ENCODE results near the gene MYO9B.
A peak's percentile ranks its signal among the peaks of the same experiment; 100 is the strongest.

MYO9B gene

DNA sequence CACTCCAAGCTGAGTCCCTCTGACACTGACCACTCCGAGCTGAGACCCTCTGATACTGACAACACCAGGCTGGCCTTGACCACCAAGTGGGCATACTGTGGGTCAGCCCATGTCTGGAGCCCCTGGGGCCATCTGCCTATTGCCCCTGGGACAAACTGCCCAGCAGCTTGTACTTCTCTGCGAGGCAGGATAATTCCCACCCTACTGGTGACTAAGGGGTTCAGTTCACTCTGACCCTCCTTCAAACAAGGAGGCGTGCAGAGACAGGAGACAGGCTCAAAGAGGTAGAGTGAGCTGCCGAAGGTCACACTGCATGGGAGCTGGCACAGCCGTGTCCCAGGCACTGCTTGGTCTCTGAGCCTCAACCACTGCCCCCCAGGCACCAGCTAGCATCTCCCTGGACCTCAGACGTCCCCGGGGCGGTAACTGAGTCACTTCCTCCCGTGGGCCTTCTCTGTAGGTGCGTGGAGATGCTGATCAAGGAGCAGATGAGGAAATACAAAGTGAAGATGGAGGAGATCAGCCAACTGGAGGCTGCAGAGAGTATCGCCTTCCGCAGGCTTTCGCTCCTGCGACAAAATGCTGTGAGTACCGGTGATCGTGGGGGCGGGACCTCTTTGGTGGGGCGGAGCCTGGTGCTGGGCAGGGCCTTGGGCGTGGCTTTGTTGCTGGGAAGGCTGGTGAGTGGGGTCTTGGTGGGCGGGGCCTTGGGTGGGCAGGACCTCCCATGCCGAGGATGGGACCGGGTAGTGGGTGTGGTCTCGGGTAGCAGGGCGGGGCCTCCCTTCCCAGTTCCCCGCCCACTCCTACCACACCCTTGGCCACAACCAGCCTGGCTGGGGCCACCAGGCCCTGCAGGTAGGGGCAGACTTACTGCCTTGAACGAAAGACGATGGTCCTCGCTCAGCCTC is 133.8 kb downstream of the MYO9B start:
- peak; percentile 75 for FAIRE-seq
- DNase-seq (ENCODE audit: insufficient read length, low spot score): peak; percentile 61

DNA sequence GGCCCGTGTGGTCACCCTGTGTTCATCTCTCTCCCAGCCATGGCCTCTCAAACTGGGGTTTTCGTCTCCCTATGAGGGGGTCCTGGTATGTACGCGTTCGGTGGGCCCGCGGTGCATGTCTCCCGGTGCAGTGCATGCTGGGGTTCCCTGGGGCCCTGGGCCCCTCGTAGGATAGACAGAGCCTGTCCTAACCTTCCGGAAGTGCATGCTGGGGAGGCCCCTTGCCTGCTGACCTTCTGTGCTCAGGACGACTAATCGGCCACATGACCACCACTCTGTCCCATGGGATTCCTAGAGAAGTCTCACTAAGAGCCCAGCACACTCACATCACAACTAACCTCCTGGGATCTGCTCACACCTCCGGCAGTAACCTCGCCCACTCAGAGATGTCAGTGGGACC is 134.7 kb downstream of the MYO9B start:
- FAIRE-seq (no peak), DNase-seq (ENCODE audit: insufficient read length, low spot score) (no peak)

DNA sequence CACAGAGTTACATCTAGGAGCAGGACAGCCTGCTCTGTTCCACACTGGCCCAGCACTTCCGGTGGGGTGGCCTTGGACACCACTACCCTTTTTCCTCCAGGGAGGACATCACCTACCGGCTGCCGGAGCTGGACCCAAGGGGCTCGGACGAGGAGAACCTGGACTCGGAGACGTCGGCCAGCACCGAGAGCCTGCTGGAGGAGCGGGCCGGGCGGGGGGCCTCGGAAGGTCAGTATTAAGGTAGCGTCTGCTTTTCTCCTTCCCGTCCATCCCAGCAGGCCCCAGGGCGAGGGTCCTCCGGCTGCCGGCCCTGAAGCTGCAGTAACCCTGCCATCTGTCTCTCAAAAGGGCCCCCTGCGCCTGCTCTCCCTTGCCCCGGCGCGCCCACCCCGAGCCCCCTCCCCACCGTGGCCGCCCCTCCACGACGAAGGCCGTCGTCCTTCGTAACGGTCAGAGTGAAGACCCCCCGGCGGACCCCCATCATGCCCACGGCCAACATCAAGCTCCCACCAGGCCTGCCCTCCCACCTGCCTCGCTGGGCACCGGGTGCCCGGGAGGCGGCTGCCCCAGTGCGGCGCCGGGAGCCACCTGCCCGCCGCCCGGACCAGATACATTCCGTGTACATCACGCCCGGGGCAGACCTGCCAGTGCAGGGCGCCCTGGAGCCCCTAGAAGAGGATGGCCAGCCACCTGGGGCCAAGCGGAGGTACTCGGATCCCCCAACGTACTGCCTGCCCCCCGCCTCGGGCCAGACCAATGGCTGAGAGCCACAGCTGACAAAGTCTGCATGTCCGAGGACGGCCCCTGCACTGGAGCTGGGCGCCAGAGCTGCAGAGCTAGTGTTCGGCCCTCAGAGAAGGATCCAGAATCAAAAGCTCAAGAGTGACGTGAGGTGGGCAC is 136.2 kb downstream of the MYO9B start:
- FAIRE-seq: no peak
- DNase-seq (ENCODE audit: insufficient read length, low spot score): no peak

DNA sequence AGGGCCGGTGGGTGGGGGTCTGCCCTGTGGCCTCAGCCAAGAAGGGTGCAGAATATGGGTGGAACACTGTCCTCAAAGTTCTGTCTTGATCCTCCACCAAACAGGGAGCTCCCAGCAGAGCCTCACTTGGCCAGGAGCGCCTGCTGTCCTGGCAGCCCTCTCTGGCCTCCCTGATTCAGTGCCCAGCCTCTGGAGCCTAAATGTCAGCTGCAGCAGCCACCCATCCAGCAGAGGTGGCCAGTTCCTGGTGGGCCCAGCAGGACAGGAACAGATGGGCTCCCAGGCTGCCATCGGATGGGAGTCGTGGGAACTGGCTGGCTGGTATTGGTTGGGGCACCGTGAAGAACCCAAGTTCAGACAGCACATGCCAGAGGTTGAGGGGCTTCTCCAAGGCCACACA is 137.8 kb downstream of the MYO9B start:
- DNase-seq (ENCODE audit: insufficient read length, low spot score) (no peak), FAIRE-seq (no peak)

DNA sequence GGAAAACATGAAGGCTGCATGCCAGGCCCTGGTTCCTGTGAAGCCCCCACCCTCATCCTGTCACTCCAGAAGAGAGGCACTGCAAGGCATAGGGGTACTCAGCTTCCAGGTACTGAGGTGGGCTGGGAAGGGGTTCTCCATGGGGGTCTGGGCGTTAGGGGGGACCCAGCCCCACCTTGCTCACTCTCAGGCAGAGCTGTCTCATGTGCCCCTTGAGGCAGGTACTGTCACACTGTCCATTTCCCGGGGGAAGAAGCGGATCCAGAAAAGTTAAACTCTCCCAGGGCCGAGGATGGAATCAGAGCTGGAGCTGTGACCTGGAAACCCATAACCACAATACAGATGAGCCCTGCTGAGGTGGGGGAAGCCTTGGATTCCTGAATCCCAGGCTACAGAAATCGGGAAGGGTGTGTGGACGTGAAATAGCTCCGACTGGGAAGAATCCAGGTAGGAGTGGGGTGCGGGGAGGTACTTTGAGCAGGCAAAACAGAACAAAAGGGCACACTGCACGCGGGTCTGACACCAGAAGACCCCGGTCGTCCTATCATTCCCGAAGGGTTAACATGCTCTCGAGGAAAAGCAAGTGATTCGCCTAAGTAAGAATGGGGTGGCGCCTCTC is 139.0 kb downstream of the MYO9B start:
- FAIRE-seq (no peak), DNase-seq (ENCODE audit: insufficient read length, low spot score) (no peak)

DNA sequence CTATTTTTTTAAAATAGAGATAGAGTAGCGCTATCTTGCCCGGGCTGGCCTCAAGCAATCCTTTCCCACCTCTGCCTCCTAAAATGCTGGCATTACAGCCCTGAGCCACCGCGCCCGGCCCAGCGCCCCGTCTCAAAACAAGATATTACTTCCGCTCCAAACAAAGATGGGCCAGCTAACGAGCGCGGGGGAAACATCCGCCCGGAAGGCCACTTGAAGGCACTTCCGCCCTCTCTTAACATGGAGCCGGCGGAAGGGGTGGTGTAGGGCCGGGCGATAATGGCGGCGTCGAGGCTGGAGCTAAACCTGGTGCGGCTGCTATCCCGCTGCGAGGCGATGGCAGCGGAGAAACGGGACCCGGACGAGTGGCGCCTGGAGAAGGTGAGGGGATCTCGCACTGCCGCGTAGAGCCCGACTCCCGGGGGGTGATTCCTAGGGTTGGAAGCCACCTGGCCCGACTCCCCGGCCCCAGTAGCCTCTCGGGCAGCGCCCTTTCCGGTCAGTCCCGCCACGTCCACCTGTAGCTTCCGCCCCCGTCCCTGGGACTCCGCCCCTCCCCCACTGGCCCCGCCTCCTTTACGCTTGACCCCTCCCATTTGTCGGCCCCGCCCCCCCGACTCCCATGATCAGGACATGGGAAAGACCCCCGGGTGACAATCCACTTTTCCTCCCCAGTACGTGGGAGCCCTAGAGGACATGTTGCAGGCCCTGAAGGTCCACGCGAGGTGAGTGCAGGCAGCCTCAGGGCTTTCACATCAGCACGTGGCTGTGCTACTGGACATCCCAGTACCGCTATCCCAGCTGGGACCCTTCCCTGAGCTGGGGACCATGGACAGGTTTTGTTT is 139.8 kb downstream of the MYO9B start, which contains the start of gene USE1:
Gene USE1, plus strand, starts transcription at position 231 of the 845 bp plus-strand sequence. Its CDS starts 49 bp downstream, at position 280.
- peak; percentile 97 for FAIRE-seq
- DNase-seq (ENCODE audit: insufficient read length, low spot score): peak; percentile 96

DNA sequence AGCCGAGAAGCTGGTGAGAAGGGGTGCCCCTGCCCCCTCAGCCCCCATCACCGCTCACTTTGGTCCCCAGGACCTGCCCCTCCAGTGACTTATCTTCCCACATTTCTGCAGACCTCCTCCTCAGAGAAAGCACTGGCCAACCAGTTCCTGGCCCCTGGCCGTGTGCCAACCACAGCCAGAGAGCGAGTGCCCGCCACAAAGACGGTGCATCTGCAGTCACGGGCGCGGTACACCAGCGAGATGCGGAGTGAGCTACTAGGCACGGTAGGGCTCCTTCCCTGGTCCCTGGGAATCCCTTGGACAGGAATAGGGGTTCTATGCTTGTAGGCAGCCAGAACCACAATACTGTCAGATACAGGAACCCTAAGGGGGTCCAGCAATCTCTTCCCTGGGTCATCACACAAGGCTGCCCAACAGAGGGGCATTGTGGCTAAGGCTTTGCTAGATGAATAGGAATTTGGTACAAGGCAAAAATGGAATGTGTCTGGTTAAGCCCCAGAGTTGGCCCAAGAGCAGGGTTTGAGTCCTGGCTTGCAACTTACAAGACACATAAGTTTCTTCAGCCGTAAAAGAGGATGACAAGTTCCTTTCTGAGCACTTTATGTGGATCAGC is 140.6 kb downstream of the MYO9B start:
- no peak for DNase-seq (ENCODE audit: insufficient read length, low spot score)

DNA sequence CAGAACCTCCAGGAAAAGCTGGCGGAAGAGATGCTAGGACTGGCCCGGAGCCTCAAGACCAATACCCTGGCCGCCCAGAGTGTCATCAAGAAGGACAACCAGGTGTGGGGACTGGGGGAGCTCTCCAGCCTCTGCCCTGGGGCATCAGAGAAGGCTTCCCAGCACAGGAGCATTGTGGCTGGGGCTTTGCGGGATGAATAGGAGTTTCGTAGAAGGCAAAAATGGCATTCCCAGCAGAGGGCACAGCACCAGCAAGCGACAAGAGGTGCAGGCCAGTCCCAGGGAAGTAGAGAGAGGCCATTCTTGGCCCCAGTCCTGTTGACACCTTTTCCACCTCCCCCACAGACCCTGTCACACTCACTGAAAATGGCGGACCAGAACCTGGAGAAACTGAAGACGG is 143.7 kb downstream of the MYO9B start:
- FAIRE-seq (no peak), DNase-seq (ENCODE audit: insufficient read length, low spot score) (no peak)

More for the DNA sequence above, 140.6 kb downstream of the MYO9B start:
- no peak for FAIRE-seq

DNA sequence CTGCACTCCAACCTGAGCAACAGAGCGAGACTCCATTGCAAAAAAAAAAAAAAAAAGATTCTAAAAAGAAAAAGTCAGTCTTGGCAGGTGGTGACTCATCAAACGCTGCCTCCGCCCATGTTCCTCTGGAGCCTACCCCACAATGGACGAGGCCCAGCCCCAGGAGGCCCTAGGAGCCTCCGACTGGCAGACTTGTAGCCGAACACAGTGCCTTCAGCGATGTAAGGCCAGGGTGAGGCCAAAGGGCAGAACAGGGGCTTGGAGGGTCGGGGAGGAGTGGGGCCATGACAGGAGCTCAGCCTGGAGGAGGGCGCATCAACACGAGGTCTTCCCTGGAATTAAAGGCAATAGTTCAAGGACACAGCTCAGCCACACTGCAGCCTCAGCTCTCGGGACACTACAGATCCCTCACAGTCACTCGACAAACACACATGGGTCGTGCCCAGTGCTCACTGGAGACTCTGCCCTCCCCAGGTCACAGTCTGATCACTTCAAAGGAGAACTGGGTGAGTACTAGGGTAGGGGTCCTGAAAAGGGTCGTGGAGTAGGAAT is 144.7 kb downstream of the MYO9B start:
- FAIRE-seq (no peak), DNase-seq (ENCODE audit: insufficient read length, low spot score) (no peak)

DNA sequence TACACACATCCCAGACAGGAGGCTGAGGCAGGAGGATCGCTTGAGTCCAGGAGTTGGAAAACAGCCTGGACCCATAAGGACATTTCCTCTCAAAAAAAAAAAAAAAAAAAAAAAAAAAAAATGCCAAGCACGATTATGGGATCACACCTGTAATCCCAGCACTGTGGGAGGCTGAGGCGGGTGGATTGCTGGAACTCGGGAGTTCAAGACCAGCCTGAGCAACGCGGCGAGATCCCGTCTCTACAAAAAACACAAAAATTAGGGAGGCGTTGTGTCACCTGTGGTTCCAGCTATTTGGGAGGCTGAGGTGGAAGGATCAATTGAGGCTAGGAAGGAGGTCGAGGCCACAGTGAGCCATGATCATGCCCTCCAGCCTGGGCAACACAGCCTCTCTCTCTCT is 149.5 kb downstream of the MYO9B start:
- DNase-seq (ENCODE audit: insufficient read length, low spot score): no peak
- no peak for FAIRE-seq

DNA sequence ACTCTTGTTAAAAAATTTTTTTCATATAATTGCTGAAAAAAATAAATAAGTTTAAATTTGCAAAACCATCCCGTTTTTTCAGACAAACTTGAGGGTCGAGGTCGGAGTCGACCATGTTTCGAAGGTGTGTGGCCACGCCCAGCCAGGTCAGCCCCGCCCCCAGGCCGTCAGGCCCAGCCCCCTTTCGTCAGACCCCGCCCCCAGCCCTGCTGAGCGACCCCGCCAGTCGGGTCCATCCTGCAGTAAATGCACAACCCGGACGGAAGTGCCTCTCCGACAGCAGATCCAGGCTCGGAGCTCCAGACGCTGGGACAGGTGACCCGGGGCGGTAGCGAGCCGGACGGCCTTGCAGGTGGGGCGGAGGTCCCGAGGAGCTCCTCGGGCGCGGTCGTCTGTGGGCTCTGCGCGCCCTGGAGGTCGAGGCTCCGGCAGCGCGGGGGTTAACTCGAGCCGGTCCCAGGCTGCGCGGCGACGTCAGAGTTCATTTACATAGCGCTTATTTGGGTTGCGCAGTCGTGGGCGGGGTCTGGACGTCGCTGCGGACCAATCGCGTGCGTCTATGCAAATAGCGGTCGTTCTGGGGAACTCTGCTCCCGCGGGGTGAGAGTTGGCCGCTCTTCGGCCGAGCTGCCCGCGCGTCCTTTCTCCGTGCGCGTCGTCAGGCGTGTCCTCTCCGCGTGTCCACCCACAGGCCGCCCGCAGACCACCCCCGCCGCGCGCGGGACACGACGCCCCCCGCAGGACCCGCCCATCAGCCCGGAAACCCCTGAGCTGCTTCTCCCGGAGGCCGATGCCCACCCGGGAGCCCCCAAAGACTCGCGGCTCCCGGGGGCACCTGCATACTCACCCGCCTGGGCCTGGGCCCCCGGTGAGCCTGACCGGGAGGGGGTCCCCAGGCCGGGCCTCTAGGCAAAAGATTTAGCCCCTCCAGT is 150.7 kb downstream of the MYO9B start, which contains the start of gene OCEL1:
Gene OCEL1, plus strand, starts transcription at position 225 of the 932 bp plus-strand sequence. Its CDS starts 22 bp downstream, at position 247.
- DNase-seq (ENCODE audit: insufficient read length, low spot score) (peak; percentile 92), FAIRE-seq (peak; percentile 96)

DNA sequence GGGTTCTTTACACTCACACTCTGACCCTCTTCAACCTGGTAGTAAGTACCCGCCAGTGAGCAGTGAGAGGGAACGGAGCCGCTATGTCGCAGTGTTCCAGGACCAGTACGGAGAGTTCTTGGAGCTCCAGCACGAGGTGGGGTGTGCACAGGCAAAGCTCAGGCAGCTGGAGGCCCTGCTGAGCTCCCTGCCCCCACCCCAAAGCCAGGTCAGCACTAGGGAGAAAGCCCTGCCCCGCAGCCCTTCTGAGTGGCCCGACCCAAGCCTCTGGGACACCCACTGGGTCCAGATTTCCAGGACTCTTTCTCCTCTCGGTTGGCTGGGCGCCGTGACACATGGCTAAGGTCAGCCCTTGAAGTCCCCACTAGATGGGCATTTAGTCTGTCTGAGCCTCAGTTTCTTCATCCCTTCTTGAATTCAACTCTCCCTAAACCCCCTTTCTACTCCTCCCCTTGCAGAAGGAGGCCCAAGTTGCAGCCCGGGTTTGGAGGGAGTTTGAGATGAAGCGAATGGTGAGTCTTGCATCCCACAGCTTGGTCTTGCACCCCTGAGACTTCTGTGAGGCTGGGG is 152.3 kb downstream of the MYO9B start:
- FAIRE-seq (no peak), DNase-seq (ENCODE audit: insufficient read length, low spot score) (no peak)

DNA sequence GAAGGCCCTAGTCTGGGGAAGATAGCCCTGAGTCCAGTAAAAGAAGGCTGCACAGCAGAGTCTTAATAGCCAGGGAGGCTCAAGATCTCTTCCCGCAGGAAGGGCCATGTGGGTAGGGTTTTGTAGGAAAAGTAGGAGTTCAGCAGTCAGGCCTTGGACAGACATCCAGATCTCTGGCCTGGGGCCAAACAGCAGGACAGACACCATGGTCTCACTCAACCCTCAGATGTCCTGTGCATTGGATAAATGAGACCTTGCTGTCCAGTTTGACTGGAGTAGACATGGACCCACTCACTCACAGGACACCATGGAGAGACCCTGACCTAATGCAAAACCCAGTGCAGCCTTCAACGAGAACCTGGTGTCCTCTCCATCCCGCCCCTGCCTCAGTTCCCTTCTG is 154.3 kb downstream of the MYO9B start:
- no peak for DNase-seq (ENCODE audit: insufficient read length, low spot score)
- no peak for FAIRE-seq

DNA sequence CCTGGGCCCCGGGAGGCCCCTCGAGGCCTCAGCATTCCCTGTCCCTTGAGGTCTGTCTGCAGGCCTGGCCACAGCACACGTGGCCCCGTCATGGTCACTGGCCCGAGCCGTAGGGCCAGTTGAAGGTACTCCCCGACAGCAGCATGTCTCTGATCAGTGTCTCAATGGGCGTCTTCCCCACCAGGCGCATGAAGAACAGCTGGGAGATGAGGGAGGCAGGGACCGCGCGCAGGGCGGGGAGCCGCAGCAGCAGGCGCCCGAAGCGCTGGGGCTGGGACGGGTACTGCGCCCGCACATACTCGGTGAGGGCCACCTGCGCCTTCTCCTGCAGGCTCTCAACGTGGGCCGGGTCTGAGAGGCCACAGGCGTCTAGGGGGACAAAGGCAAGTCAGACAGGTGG is 156.7 kb downstream of the MYO9B start:
- DNase-seq (ENCODE audit: insufficient read length, low spot score) (no peak), FAIRE-seq (no peak)

DNA sequence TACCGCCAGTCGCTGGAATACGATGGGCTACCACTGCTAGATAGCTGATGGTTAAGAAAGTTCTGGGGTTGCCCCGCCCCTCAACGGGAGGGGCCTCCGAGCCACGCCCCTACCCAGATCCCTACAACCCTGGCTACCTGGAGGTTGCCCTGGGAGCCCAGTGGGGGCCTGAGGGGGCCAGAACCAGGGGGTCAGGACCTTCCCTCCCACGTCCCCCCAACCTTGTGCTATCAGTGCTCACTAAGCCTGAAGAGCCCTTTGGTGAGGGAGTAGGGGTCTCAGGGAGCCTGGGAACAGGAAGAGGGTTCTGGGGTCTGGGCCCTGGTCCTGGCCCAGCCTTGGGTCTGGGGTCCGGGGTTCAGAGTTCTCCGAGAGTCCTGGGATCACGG is 159.3 kb downstream of the MYO9B start:
- DNase-seq (ENCODE audit: insufficient read length, low spot score): peak; percentile 77
- FAIRE-seq: peak; percentile 87

DNA sequence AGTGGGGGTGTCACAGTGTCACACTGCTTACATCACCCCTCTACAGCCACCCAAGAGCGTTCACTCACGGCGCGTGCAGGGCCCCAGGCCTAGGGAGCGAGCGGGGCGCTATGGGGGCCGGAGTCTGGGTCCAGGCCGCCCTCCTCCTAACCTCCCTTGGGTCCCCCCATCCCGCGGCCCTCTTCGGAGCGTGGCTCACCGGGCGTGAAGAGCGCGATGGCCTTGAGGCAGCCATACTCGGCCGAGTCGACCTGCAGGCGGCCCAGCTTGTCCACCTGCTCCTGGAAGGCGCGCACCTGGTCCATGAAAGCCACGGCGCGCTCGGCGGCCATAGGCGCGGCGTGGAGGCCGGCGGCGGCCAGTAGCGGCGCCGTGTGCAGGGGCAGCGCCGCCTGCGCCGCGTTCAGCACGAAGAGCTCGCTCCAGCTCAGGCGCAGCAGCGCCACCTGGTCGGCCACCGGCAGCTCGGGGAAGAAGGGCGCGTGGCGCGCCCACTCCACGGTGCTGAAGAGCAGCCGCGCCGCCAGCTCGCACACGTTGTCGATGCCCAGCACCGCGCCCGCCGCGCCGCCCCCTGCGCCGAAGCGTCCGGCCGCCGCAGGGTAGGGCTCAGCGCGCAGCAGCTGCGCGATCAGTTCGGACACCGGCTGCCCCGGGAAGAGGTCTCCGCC is 159.9 kb downstream of the MYO9B start:
- no peak for FAIRE-seq
- peak; percentile 84 for DNase-seq (ENCODE audit: insufficient read length, low spot score)

Data from GM19239 (cell line).